OCI-LY7 (cell line): ENCODE results near the gene AFDN.

Experiments used
- CTCF ChIP-seq: fragments of 200-600 bp; sonication (generic); conservative IDR thresholded peaks from 2 replicates; pipeline ENCODE4 v1.5.1; 2014; ENCODE audit warnings: mild to moderate bottlenecking, antibody characterized with exemption, low read length, moderate library complexity, mixed read lengths
- EZH2phosphoT487 ChIP-seq: fragments of 200-600 bp; sonication (generic); IDR thresholded peaks from 2 replicates; pipeline ENCODE4 v1.6.1; 2018; ENCODE audit warnings: low read depth, borderline replicate concordance, mild to moderate bottlenecking, mixed run types, antibody characterized with exemption, low read length, moderate library complexity, mixed read lengths

- no peak for TF ChIP-seq CTCF
- TF ChIP-seq EZH2phosphoT487 = no peak
These were observed 188.9 kb downstream of the AFDN start for GRCh38 chr6:168015482-168016175.
